ENCODE results near the gene FSTL4. TPM values are rescaled to one million over a fixed set of nuclear protein-coding genes. Genes with fewer than 3 reads are reported as not detected.

The FSTL4 gene
- total and polyA plus RNA-seq, 2 donors from 2014 or later = 0.09 to 4.0 TPM

DNA sequence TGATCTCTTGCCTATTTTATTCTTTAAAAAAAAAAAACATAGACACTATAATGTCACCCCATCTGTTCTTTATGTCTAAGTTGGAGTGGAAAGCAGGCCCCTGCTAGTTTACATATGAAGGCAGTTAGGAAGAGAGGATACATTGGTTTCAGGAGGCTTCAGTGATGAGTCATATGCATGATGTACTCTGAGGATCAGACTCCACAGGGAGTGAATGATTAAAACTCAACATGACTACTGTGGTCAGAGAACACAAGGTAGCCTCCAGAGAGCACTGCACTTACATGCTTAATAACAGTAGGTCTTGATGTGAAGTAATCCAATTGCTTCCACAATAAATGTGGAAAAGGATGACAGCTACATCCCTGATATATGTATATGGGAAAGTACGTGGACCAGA lies 22.7 kb upstream of the FSTL4 start:
- TF ChIP-seq, protein P1, sequence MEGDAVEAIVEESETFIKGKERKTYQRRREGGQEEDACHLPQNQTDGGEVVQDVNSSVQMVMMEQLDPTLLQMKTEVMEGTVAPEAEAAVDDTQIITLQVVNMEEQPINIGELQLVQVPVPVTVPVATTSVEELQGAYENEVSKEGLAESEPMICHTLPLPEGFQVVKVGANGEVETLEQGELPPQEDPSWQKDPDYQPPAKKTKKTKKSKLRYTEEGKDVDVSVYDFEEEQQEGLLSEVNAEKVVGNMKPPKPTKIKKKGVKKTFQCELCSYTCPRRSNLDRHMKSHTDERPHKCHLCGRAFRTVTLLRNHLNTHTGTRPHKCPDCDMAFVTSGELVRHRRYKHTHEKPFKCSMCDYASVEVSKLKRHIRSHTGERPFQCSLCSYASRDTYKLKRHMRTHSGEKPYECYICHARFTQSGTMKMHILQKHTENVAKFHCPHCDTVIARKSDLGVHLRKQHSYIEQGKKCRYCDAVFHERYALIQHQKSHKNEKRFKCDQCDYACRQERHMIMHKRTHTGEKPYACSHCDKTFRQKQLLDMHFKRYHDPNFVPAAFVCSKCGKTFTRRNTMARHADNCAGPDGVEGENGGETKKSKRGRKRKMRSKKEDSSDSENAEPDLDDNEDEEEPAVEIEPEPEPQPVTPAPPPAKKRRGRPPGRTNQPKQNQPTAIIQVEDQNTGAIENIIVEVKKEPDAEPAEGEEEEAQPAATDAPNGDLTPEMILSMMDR (IDR thresholded peaks at IDR 0.05; ENCODE audit: borderline replicate concordance, extremely low read depth, insufficient read depth) = no peak
- H3K9ac ChIP-seq (ENCODE audit: low read length in 3 of 3) = no peak overlapping the region
- no peak overlapping the region for H3K27ac ChIP-seq (ENCODE audit: low read depth in 2 of 2, low read length in 2 of 2)
- intact Hi-C loops (cut with DNase I) = no loop called here
- no peaks in the 10 kb centered on the region for H3K36me3 ChIP-seq (ENCODE audit: control insufficient read depth in 2 of 3, insufficient read depth in 3 of 3, low read length in 3 of 3)
- H3K27me3 ChIP-seq (ENCODE audit: control insufficient read depth, insufficient read depth, low read length) = no peaks in the 10 kb centered on the region
- DNase-seq (no peak), FAIRE-seq (no peak)
- peaks cover 0 to 3% (median 0%) of the 10 kb centered on the region in 3 donors for H3K9me3 ChIP-seq (ENCODE audit: control insufficient read depth in 2 of 3, insufficient read depth in 1 of 3, low read length in 3 of 3)
- H3K4me3 ChIP-seq (ENCODE audit: low read length in 3 of 3) = no peak overlapping the region
- H3K4me1 ChIP-seq (ENCODE audit: control insufficient read depth in 2 of 3, insufficient read depth in 2 of 3, low read depth in 1 of 3, low read length in 3 of 3) = no peaks in the 10 kb centered on the region

DNA sequence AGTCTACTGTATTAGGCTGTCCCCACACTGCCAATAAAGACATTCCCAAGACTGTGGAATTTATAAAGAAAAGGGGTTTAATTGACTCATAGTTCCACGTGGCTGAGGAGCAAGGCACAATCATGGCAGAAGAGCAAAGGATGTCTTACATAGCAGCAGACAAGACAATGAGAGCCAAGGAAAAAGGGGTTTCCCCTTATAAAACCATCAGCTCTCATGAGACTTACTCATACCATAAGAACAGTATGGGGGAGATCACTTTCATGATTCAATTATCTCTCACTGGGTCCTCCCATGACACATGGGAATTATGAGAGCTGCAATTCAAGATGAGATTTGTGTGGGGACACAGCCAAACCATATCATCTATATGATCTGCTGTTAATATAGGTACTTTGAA lies 14.8 kb upstream of the FSTL4 start:
- intact Hi-C loops (cut with DNase I) = no loop called here
- H3K4me3 ChIP-seq (ENCODE audit: low read length in 3 of 3) = no peak overlapping the region
- TF ChIP-seq, protein P1 (IDR thresholded peaks at IDR 0.05; ENCODE audit: borderline replicate concordance, extremely low read depth, insufficient read depth) = no peak
- no peak overlapping the region for H3K9ac ChIP-seq (ENCODE audit: low read length in 3 of 3)
- no peak for FAIRE-seq
- H3K4me1 ChIP-seq (ENCODE audit: control insufficient read depth in 2 of 3, insufficient read depth in 2 of 3, low read depth in 1 of 3, low read length in 3 of 3) = no peaks in the 10 kb centered on the region
- no peaks in the 10 kb centered on the region for H3K36me3 ChIP-seq (ENCODE audit: control insufficient read depth in 2 of 3, insufficient read depth in 3 of 3, low read length in 3 of 3)
- no peak for DNase-seq
- no peaks in the 10 kb centered on the region for H3K9me3 ChIP-seq (ENCODE audit: control insufficient read depth in 2 of 3, insufficient read depth in 1 of 3, low read length in 3 of 3)
- H3K27me3 ChIP-seq (ENCODE audit: control insufficient read depth, insufficient read depth, low read length) = no peaks in the 10 kb centered on the region
- no peak overlapping the region for H3K27ac ChIP-seq (ENCODE audit: low read depth in 2 of 2, low read length in 2 of 2)

DNA sequence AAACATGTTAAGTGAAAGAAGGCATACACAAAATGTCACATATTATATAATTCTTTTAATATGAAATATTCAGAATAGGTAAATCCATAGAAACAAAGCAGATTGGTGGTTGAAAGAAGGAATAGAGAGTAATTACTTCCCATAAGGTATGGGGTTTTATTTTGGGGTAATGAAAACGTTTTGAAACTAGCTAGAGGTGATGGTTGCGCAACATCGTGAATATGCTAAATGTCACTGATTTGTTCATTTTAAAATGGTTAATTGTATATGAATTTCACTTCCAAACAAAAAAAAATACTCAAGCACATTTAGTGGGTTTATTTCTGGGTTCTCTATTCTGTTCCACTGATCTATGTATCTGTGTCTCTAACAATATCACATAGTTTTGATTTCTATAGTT lies 12.0 kb upstream of the FSTL4 start:
- Histone ChIP-seq H3K9ac (ENCODE audit: low read length in 3 of 3) (no peak overlapping the region), H3K36me3 (ENCODE audit: control insufficient read depth in 2 of 3, insufficient read depth in 3 of 3, low read length in 3 of 3) (no peaks in the 10 kb centered on the region), H3K4me3 (ENCODE audit: low read length in 3 of 3) (no peak overlapping the region), H3K4me1 (ENCODE audit: control insufficient read depth in 2 of 3, insufficient read depth in 2 of 3, low read depth in 1 of 3, low read length in 3 of 3) (no peaks in the 10 kb centered on the region), H3K9me3 (ENCODE audit: control insufficient read depth in 2 of 3, insufficient read depth in 1 of 3, low read length in 3 of 3) (no peaks in the 10 kb centered on the region), H3K27ac (ENCODE audit: low read depth in 2 of 2, low read length in 2 of 2) (no peak overlapping the region), H3K27me3 (ENCODE audit: control insufficient read depth, insufficient read depth, low read length) (no peaks in the 10 kb centered on the region)
- intact Hi-C loops (cut with DNase I) = no loop called here
- TF ChIP-seq, protein P1 (IDR thresholded peaks at IDR 0.05; ENCODE audit: borderline replicate concordance, extremely low read depth, insufficient read depth) = no peak
- FAIRE-seq (no peak), DNase-seq (no peak)

DNA sequence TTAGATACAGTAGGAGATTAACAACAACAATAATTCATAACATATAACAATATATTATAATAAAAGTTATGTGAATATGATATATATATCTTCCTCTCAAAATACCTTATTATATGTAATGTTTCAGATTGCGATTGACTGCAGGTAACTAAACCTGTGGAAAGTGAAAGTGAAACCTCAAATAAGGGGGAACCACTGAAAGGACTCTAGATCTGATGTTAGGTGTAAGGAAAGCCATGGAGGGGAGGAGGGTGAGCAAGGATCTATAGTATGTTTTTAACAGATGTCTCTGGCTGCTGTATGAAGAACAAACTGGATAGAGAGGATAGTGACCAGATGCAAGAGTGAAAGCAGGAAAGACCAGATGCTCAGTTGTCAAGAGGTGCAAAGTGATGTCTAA lies 5.8 kb upstream of the FSTL4 start:
- Histone ChIP-seq H3K36me3 (ENCODE audit: control insufficient read depth in 2 of 3, insufficient read depth in 3 of 3, low read length in 3 of 3) (no peaks in the 10 kb centered on the region), H3K27ac (ENCODE audit: low read depth in 2 of 2, low read length in 2 of 2) (no peak overlapping the region), H3K9me3 (ENCODE audit: control insufficient read depth in 2 of 3, insufficient read depth in 1 of 3, low read length in 3 of 3) (no peaks in the 10 kb centered on the region), H3K27me3 (ENCODE audit: control insufficient read depth, insufficient read depth, low read length) (peaks cover 5% of the 10 kb centered on the region), H3K4me3 (ENCODE audit: low read length in 3 of 3) (no peak overlapping the region), H3K4me1 (ENCODE audit: control insufficient read depth in 2 of 3, insufficient read depth in 2 of 3, low read depth in 1 of 3, low read length in 3 of 3) (no peaks in the 10 kb centered on the region), H3K9ac (ENCODE audit: low read length in 3 of 3) (no peak overlapping the region)
- intact Hi-C loops (cut with DNase I) = no loop called here
- DNase-seq (no peak), FAIRE-seq (no peak)
- TF ChIP-seq, protein P1 (IDR thresholded peaks at IDR 0.05; ENCODE audit: borderline replicate concordance, extremely low read depth, insufficient read depth) = no peak
